Endometrial microvascular endothelial cells (primary cell): ENCODE measurements around the gene KRT1. TPM values are rescaled to one million over a fixed set of nuclear protein-coding genes. Genes with fewer than 3 reads are reported as not detected.

Source experiments
- in situ Hi-C: cut with HindIII; loops from 2 replicates; pipeline ENCODE4 v1.10.0; 2017; ENCODE audit warnings: low sequenced_read_pairs, low pct_unique_long_range_greater_than_20kb; ENCODE audit errors: inconsistent ontology term
- total RNA-seq: library from RNA; depleted of rRNA; stranded (reverse); fragments of >200 nt; gene quantifications from one replicate; pipeline ENCODE4 v1.2.3, GENCODE V29; 2015; ENCODE audit errors: inconsistent ontology term

Gene KRT1
- total RNA-seq, 1 donor from 2014 or later = not detected

- in situ Hi-C loops = no loop called here
Measured at GRCh38 chr12:52647601-52648000, 32.6 kb downstream of the KRT1 start.

GRCh38 chr12:52646613-52647012 is 33.6 kb downstream of the KRT1 start:
- in situ Hi-C loops = no loop called here

DNA sequence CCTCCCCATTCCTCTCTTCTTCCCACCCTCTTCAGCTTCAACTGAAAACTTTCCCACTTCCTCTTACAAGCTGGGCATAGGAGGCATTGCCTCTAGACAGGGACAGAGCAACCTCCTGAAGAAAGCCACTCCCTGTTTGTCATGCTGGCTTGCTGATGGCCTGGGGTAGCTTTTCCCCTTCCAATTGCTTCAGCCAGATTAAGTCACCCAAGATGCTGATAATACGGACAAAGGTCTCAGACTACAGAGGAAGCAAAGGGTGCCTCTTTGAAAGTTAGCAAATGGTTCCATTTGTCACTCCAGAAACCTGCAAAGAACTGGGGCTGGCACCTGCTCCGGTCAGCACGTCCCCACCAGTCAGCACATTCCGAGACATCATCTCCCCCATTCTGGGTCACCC is 34.2 kb downstream of the KRT1 start:
- in situ Hi-C loops = no loop called here

DNA sequence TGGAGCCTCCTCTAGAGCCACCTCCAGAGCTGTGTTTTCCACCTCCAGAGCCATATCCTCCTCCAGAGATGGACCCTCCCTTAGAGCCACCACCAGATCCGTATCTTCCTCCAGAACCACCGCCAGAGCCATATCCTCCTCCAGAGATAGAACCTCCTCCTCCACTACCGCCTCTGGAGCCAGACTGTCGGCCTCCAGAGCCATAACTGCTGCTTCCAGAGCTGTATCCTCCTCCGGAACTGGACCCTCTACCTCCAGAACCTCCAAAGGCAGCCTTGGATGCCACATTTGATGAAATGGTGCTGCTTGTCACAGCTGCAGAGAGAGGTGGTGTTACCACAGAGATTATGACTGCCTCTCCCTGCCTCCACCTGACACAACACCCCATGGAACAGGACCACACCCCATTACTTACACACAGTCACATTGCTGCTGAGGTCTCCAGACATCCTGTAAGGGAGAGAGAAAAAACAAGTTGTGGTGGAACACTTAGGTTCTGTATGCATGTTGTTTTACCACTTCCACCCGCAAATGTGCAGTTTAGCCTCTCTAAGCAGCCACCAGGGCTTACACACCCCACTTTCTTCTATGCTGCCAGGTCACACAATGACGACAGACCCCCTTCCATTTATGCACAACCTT is 35.0 kb downstream of the KRT1 start:
- in situ Hi-C loops = no loop called here

DNA sequence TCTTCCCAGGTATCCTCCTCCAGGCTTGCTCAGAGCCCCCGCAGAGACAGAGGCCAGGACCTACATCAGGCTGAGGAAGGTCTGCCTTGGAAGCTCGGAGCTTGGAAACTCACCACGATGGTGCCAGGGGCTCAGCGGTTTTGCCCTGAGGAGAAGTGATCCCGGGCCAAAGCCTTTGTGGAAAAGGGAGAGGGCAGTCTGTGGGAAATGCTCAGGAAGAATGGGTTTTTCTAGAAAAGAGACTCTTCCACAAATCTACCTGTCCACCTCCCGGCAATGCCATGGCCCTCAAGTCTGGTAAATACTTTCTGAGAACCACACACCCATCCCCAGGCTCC is 36.2 kb downstream of the KRT1 start:
- in situ Hi-C loops = no loop called here

DNA sequence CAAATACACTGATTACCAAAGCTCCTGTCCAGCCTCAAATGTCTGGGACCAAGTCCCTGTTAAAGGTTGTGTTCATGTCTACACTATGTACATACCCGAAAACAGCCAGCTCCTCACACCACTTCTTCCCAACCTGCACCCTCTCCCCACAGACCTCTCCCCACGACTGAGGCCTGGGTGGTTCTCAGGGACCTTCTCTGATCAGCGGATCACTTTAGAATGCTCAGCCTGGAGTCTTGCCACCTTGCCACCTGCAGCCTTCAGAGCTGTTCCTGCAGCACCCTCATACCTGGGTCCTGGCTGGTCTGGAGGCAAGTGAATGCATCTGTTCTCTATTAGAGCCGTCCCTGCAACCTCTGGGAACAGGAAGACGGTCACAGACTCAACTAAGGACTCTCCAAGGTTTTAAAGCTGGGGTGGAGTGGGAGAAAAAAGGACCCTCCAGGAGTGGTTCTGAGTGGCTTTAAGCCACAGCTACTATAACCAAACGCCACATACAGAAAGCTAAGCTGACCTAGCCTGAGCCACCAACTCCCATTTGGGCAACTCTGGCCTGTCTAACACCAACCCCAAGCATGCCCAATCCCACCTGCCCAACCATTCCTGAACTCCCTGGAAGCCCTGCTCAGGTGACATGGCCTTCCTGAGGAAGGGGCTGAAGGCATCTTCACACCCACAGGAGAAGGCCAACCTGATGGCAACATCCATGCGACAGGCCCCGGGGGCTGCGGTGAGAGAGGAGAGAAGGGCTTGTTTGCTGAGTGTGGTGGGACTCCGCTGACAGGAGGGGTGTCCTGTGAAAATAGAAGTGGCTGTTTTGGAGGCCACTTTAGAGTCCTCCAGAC is 36.8 kb downstream of the KRT1 start:
- in situ Hi-C loops = no loop called here

DNA sequence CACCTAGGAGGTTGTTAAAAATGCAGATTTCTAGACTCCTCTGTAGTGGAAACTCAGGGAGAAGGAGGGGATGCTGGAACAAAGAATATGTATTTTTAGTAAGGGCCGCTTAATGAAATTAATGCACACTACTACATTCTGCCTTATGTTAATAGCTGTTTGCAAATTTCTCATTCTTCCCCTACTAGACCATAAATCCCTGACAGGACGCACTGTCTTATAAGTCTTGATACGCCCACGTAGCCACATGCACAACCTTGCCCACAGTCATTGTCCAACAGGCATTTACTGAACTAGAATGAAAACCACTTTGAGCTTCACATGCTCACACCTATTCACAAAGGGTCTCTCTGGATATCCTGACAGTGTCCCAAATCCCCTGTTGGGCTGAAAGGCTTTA is 38.7 kb downstream of the KRT1 start:
- in situ Hi-C loops = no loop called here

- in situ Hi-C loops = no loop called here
Measured at GRCh38 chr12:52637299-52637698, 42.9 kb downstream of the KRT1 start.

DNA sequence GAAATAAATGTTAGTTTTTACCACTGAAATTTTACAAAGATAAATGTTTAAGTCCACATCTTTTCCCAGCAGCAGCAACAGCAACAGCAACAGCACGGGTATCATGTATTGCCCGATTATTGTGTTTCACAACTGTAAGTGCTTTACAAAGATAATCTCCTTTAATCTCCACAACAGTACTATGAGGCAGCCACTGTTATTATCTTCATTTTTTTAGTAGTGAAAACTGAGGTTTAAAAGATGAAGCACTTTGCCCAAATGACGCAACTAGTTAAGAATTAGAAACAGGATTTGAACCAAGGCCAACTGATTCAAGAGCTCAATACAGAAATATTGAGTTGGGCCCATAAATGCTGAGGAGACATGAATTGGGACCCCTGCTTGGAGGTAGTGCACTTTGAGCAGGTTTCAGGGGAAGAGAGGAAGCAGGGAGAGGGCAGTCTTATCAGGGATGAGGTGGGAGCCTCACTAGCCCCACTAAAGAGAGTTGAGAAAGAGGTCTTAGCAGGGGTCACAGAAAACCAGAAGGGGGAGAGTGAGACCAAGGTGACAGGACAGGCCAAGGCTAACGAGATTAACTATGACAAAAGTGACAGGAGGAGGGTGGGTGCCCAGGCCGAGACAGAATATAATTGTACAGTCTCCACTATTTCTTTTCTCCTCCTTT is 43.5 kb downstream of the KRT1 start:
- in situ Hi-C loops = no loop called here

GRCh38 chr12:52636189-52636588 is 44.0 kb downstream of the KRT1 start:
- in situ Hi-C loops = no loop called here

DNA sequence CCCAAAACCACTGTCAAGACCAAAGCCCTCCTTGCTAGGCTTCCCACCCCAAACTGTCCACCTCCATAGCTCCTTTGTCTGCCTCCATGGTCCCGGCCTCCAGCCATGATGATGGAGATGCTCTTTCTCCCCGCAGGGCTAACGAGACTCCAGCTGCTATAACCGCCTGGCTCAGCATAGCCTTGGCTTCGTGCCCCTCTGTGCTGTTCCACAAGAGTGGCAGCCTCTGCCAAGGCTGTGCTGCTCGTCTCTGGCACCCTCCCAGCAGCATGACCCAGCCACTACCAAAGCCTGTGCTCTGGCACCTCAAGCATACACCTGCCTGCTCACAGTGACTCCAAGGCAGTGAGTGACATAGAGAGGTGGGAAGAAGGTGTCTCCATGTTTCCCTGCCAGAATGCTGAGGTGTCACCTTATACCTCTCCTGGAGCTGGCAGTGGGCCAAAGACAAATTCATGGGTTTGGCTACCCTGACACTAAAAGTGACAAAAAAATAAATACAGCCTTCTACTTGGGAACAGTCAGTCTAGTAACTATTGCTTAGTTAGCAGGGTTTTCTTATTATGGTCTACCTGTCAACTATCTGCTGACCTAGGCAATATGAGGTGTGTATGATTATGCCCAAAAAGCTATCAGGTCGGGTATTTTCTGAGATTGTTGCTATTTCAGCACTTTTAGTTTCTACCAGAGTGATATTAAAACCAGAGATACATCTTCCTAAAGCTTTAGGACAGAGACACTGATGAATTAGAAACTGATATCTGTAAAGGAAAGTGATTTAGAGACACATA is 45.7 kb downstream of the KRT1 start:
- in situ Hi-C loops = no loop called here

DNA sequence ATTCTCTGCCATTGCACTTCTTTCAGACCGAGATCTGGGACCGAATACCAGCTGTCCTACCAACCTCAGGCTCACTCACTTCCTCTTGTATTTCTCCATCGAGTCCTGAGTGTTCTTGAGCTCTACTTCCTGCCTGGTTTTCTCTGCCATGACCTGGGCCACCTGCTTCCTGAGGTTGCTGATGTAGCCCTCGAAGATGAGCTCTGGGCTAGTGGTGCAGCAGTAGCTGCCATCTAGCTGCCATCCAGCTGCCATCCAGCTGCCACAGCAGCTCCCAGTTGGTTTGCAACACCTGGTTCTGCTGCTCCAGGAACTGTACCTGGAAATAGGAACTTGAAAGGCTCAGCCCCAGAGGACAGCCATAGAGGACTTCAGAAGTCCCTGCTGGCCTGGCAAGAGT is 46.8 kb downstream of the KRT1 start:
- in situ Hi-C loops = no loop called here

- in situ Hi-C loops = no loop called here
Measured at GRCh38 chr12:52632656-52633055, 47.6 kb downstream of the KRT1 start.

- in situ Hi-C loops = no loop called here
Measured at GRCh38 chr12:52631676-52632459, 48.3 kb downstream of the KRT1 start.

- in situ Hi-C loops = no loop called here
Measured at GRCh38 chr12:52631264-52631663, 48.9 kb downstream of the KRT1 start.

- in situ Hi-C loops = no loop called here
Measured at GRCh38 chr12:52630599-52631200, 49.5 kb downstream of the KRT1 start.

DNA sequence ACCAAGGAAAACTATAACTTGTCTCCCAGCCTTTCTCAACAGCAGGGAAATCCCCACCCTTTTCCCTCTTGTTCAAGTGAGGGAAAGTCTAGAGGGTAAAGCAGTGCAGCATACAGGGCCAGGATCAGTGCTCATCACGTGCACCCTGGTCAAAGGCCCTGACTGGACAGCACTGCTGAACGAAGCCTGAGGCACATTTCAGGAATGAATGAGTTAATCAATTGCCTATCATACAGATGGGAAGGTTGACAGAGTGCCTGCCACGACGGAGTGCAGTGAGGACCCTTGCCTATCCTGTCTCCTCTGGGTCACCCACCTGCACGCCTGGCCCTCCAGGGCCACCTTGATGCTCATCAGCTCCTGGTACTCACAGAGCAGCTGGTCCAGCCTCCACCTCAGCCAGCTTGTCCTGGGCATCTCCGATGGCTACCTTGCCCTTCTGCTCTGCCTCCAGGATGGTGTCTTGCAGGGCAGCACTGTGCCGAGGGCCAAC is 50.2 kb downstream of the KRT1 start:
- in situ Hi-C loops = no loop called here
